GM12878 (cell line): ENCODE data around the gene SLC66A3. TPM values are rescaled to one million over a fixed set of nuclear protein-coding genes. Genes with fewer than 3 reads are reported as not detected.

ENCODE experiments used
- BCLAF1 ChIP-seq: fragments of 450-650 bp; IDR thresholded peaks from 2 replicates; pipeline ENCODE4 v1.6.1; 2017; ENCODE audit warnings: antibody characterized with exemption, mild to moderate bottlenecking, moderate library complexity
- BMI1 ChIP-seq: fragments of 450-650 bp; IDR thresholded peaks from 2 replicates; pipeline ENCODE4 v1.6.1; 2016; ENCODE audit warnings: mild to moderate bottlenecking, moderate library complexity, borderline replicate concordance
- EED ChIP-seq: sonication (generic); IDR thresholded peaks from 2 replicates; pipeline ENCODE4 v1.6.1; 2016; ENCODE audit warnings: antibody characterized with exemption, low read depth
- EGR1 ChIP-seq, 2 experiments: IDR thresholded peaks; 1 replicate in 1 of 2; 2 replicates in 1 of 2; pipeline ENCODE4 v1.6.1; 2011 to 2012; ENCODE audit warnings: low read depth in 2 of 2, low read length in 2 of 2, borderline replicate concordance in 1 of 2, mild to moderate bottlenecking in 1 of 2, moderate library complexity in 1 of 2
- IKZF1 ChIP-seq: fragments of 450-650 bp; conservative IDR thresholded peaks from 2 replicates; pipeline ENCODE4 v1.6.1; 2017; ENCODE audit warnings: antibody characterized with exemption, mild to moderate bottlenecking
- PBX3 ChIP-seq: IDR thresholded peaks from 2 replicates; pipeline ENCODE4 v1.6.1; 2011; ENCODE audit warnings: mild to moderate bottlenecking, low read depth, low read length, moderate library complexity; ENCODE audit not compliant: insufficient replicate concordance
- SIN3A ChIP-seq: IDR thresholded peaks from 2 replicates; pipeline ENCODE4 v1.6.1; 2012; ENCODE audit warnings: low read depth, low read length, improper control_type of control experiment
- STAT3 ChIP-seq: IDR thresholded peaks from 2 replicates; pipeline ENCODE4 v1.6.1; 2011; ENCODE audit warnings: low read depth, low read length, improper control_type of control experiment
- polyA plus RNA-seq, 11 experiments: library from polyadenylated mRNA; depleted of rRNA in 4 of 11; unstranded in 6 of 11; stranded (reverse) in 5 of 11; fragments of >200 nt; fragmentation: Nextera tagmentation in 4 of 11; fragmentation: Illumina TruSeq in 1 of 11; extraction: Ambion mirVana in 4 of 11; extraction: Trizol in 1 of 11; gene quantifications; 1 replicate in 1 of 11; 2 replicates in 10 of 11; pipeline versions ENCODE4 v1.2.1 to v1.2.3, GENCODE V29; 2011 to 2016; ENCODE audit warnings: inconsistent platforms in 2 of 11, missing spikeins in 2 of 11, low read depth in 1 of 11
- total RNA-seq, 4 experiments: library from RNA; depleted of rRNA in 3 of 4; stranded (reverse); fragments of >200 nt in 3 of 4; fragmentation: Illumina TruSeq in 1 of 4; extraction: Trizol in 1 of 4; gene quantifications; 2 replicates each; pipeline versions ENCODE4 v1.2.1 to v1.2.3, GENCODE V29; 2013 to 2021

Gene SLC66A3
- total and polyA plus RNA-seq, 10 of the 15 experiments (the other 5 are each of a cell fraction or from before 2014, with no cell fraction given) = 1.4 to 14.2 (median 6.4) TPM

- TF ChIP-seq BCLAF1 (no peak), EGR1 (IDR thresholded peaks at IDR 0.05; ENCODE audit: borderline replicate concordance in 1 of 2, low read depth in 2 of 2, low read length in 2 of 2) (0 out of 3 replicates have a peak, but pooled peaks of 1 of the 2 experiments have one; percentile 8), STAT3 (no peak), EED (peak; percentile 51; the same call in 1 of the 2 replicates), IKZF1 (peak; percentile 20; the same call in 1 of the 2 replicates), SIN3A (no peak), PBX3 (no peak), BMI1 (no peak)
These were observed 998 bp upstream of the SLC66A3 start (continued) for GRCh38 chr2:11154016-11154922.
